ENCODE data around the gene APOL5.

DNA sequence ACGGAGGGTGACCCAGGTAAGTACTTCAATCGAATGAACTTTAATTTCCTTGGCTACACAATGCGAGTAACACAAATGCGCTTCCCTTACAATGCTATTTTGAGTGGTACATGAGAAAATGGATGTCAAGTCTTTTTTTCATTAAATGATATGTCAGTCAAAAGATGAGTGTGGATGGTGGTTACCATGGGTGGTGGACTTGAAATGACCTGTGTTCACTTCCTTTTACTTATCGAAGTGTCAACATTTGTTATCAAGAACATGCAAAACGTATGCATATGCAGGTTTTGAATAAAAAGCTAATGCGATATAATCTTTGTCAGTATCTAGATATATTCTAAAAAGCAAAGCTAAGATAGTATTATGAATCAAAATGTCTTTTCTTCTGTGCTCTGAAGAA lies 8.8 kb upstream of the APOL5 start:
- TF ChIP-seq CTCF (IDR thresholded peaks at IDR 0.05; ENCODE audit: low read depth, low read length) (no peak), POLR2A (IDR thresholded peaks at IDR 0.05; ENCODE audit: extremely low read depth, insufficient read length) (no peak), MAX (IDR thresholded peaks at IDR 0.05; ENCODE audit: low read depth, low read length) (no peak)

All from NB4 (cell line).